Measurements from ENCODE around the gene ORAI3. TPM values are rescaled to one million over a fixed set of nuclear protein-coding genes. Genes with fewer than 3 reads are reported as not detected.

The ORAI3 gene
- total RNA-seq, 1 donor from 2014 or later = 19.5 TPM

DNA sequence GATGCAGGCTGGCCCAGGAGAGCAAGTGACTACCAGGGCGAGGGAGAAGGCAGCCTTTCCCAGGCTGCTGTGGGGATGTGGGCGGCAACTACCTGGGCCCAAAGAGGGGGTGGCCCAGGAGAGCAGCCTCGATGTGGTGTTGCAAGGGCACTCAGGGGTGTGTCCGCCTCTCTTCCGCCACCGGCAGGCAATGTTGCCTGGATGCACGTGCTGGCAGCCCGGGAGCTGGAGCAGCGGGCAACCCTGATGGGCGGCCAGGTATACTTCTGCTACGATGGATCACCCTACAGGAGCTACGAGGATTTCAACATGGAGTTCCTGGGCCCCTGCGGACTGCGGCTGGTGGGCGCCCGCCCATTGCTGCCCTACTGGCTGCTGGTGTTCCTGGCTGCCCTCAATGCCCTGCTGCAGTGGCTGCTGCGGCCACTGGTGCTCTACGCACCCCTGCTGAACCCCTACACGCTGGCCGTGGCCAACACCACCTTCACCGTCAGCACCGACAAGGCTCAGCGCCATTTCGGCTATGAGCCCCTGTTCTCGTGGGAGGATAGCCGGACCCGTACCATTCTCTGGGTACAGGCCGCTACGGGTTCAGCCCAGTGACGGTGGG is 38.8 kb downstream of the ORAI3 start:
- TF ChIP-seq, protein P1, sequence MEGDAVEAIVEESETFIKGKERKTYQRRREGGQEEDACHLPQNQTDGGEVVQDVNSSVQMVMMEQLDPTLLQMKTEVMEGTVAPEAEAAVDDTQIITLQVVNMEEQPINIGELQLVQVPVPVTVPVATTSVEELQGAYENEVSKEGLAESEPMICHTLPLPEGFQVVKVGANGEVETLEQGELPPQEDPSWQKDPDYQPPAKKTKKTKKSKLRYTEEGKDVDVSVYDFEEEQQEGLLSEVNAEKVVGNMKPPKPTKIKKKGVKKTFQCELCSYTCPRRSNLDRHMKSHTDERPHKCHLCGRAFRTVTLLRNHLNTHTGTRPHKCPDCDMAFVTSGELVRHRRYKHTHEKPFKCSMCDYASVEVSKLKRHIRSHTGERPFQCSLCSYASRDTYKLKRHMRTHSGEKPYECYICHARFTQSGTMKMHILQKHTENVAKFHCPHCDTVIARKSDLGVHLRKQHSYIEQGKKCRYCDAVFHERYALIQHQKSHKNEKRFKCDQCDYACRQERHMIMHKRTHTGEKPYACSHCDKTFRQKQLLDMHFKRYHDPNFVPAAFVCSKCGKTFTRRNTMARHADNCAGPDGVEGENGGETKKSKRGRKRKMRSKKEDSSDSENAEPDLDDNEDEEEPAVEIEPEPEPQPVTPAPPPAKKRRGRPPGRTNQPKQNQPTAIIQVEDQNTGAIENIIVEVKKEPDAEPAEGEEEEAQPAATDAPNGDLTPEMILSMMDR (IDR thresholded peaks at IDR 0.05) = no peak
- Histone ChIP-seq H3K4me1 (peaks cover 10% of the 10 kb centered on the region), H3K36me3 (peaks cover 10% of the 10 kb centered on the region), H3K4me3 (no peak overlapping the region), H3K27me3 (no peaks in the 10 kb centered on the region), H3K27ac (no peak overlapping the region), H3K9me3 (no peaks in the 10 kb centered on the region)
- ATAC-seq (no peak), DNase-seq (no peak)
- intact Hi-C loops (cut with DNase I) = loop anchor here (5.0 kb wide), 1 partner anchor 455 kb away; the partner anchor contains the start of gene ZNF843

DNA sequence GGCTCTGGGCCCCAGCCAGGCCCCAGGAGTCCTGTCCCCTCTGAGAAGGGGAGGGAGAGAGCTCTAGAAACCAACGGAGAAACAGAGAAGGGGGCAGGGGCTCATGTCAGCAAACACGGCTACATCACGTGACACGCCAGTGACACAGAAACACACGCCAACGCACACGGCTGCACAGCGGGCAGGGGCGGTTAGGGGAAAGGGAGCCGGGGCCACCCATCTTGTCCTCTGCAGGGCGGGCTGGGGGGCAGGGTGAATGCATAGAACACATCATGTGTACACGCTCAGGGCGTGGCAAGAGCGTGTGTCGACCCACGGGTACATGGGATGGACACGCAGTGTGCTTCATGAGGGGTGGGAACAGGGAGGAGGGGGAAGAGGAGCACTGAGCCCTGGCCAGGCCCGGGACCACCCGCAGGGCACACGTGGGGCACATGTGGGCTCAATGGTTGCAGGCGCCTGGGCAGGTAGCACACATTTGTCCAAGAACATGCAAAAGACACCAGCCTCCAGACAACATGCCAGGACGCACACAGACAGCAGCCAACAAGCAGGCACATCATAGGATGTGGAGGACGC is 40.7 kb downstream of the ORAI3 start:
- no peak for DNase-seq
- intact Hi-C loops (cut with DNase I) = loop anchor here (5.0 kb wide), 1 partner anchor 453 kb away; the partner anchor contains the start of gene ZNF843
- Histone ChIP-seq H3K4me1 (peaks cover 10% of the 10 kb centered on the region), H3K36me3 (peaks cover 2% of the 10 kb centered on the region), H3K4me3 (no peak overlapping the region), H3K27ac (no peak overlapping the region), H3K9me3 (no peaks in the 10 kb centered on the region), H3K27me3 (no peaks in the 10 kb centered on the region)
- TF ChIP-seq, protein P1 (IDR thresholded peaks at IDR 0.05) = no peak
- ATAC-seq = no peak

DNA sequence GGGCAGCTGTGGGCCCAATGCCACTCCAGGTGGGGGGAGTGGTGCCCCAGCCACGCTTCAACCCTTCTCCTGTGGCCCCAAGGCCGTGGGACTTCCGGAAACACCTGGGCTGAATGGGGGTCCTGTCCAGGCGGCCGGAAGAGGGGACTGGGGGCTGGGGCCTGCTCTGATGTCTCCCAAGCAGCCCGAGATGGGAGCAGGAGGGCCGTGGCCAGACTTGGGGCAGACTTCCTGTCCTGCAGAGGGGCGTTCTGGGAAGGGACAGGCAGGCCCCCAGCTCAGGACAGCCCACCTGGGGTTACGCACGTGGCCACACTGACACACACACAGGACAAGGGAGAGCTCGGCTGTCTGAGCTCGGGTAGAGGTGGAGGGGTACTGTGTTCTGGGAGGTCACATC is 41.2 kb downstream of the ORAI3 start:
- TF ChIP-seq, protein P1 (IDR thresholded peaks at IDR 0.05) = no peak
- ATAC-seq (no peak), DNase-seq (no peak)
- Histone ChIP-seq H3K36me3 (no peaks in the 10 kb centered on the region), H3K4me3 (no peak overlapping the region), H3K9me3 (no peaks in the 10 kb centered on the region), H3K4me1 (peaks cover 9% of the 10 kb centered on the region), H3K27me3 (no peaks in the 10 kb centered on the region), H3K27ac (no peak overlapping the region)
- intact Hi-C loops (cut with DNase I) = no loop called here

DNA sequence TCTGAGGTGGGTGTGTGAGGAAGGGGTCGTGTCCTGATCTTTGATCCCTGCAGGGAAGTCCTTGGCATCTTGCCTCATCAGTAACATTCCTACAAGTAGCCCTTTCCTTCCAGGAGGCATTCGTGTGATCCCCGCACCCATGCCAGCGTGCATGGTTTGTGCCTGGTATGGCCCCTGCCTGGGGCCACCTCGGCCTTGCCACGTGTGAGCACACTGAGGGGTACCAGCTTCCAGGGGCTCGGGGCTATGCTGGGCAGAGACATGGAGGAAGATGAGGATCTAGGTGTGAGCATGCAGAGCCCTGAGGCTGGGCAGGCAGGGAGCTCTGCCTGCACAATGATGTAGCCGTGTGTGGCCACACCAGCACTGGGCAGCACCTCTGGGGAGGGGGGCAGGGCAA is 42.2 kb downstream of the ORAI3 start:
- no peak for DNase-seq
- no peaks in the 10 kb centered on the region for H3K27me3 ChIP-seq
- no peak overlapping the region for H3K27ac ChIP-seq
- no peak overlapping the region for H3K4me3 ChIP-seq
- TF ChIP-seq, protein P1 (IDR thresholded peaks at IDR 0.05) = no peak
- intact Hi-C loops (cut with DNase I) = no loop called here
- H3K9me3 ChIP-seq = no peaks in the 10 kb centered on the region
- ATAC-seq = no peak
- H3K4me1 ChIP-seq = no peaks in the 10 kb centered on the region
- no peaks in the 10 kb centered on the region for H3K36me3 ChIP-seq

DNA sequence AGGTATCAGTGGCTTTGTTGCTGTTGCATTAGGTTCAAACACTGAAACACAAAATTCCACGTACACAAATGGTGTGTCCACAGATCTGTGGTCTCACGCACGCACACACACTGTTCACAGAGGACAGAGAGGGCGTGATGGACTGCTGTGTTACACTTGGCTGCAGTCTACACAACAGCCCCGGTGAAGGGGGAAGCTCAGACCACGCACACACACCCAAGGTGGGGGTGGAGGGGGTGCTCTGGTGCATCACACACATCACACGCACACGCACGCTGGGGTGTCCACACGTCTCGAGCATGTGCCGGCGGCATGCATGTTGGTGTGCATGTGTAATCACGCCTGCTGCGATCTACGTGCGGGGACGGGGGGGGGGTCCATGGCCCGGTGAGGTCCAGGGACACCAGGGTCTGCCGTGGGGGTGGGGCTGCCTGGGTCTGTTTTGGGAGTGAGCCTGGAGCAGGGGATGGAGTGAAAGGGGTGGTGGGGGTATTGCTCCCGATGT is 43.5 kb downstream of the ORAI3 start:
- H3K9me3 ChIP-seq = no peaks in the 10 kb centered on the region
- TF ChIP-seq, protein P1 (IDR thresholded peaks at IDR 0.05) = no peak

More for the DNA sequence above, 43.5 kb downstream of the ORAI3 start:
- ATAC-seq = no peak
- intact Hi-C loops (cut with DNase I) = no loop called here
- no peaks in the 10 kb centered on the region for H3K27me3 ChIP-seq
- H3K4me3 ChIP-seq = no peak overlapping the region
- H3K4me1 ChIP-seq = peaks cover 10% of the 10 kb centered on the region
- no peak for DNase-seq
- H3K36me3 ChIP-seq = no peaks in the 10 kb centered on the region
- H3K27ac ChIP-seq = no peak overlapping the region

Data from upper lobe of right lung (tissue), 1 donor.